ENCODE data around the gene OR51B5.

GRCh38 chr11:5384335-5384734, 41.0 kb upstream of the OR51B5 start:
- TF ChIP-seq CTCF (IDR thresholded peaks at IDR 0.05 in 8 of 11, conservative IDR thresholded peaks at IDR 0.05 in 3 of 11) (no peak), POLR2A (IDR thresholded peaks at IDR 0.05) (no peak)

Data from spleen (tissue), 7 donors.